Islet precursor cell (in vitro differentiated cells): ENCODE measurements around the gene DBNL.

Source experiments
- DNase-seq: peaks from one replicate; pipeline ENCODE4 v3.0.0-alpha.2; 2018

DBNL gene

DNA sequence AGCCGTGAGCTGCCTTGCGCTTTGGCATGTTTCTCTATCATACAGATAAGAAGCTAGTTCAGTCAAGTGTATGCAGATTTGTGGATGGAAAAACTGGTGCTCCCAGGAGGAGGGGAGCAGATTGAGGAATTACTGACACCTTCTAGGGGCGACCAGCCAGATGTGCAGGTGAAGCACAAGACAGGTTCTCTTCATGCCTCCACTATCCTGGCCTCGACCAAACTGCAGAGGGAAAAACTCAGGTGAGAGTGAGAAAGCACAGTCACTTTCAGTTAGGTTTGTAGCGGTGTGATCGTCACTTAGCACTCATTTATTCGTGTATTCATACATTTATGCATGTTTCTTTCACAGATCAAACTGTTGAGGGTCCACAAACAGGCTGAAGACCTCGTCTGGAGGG lies 600 bp upstream of the DBNL start:
- no peak for DNase-seq

DNA sequence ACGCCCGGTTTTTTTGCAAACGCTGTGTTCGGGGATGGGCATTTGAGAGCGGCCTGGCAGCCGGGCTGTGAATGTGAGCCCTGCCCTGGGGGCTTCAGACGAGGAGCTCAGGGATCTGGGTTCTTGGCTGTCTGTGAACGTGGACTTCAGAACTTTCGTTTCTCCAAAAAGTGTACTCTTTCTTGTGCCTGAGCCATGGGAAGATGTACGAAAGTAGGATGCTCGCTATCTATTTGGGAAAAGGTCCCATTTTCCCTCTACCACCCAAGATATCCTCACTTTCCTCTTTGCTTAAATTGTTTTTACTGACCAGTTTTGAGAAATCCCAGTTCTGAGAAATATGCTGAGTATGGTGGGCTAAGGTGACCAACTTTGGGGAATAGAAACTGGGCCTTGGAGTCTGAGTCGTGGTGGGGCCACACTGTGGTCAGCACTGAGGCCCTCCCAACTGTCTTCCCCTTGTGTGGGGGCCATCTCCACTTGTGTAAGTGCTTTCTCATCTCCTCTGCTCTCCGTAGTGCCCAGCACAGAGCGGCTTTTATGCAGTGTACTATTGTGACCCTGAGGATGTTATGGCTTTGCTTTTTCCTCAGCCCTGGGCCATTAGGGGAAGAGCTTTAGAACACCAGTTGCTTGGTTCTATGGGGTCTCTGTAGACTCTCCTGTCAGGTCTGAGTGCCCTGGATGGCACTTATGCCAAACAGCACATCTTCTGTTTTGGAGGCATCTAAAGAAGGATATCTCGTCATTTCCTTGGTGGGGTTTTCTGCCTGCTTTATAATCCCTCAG lies 918 bp downstream of the DBNL start:
- peak; percentile 30 for DNase-seq

DNA sequence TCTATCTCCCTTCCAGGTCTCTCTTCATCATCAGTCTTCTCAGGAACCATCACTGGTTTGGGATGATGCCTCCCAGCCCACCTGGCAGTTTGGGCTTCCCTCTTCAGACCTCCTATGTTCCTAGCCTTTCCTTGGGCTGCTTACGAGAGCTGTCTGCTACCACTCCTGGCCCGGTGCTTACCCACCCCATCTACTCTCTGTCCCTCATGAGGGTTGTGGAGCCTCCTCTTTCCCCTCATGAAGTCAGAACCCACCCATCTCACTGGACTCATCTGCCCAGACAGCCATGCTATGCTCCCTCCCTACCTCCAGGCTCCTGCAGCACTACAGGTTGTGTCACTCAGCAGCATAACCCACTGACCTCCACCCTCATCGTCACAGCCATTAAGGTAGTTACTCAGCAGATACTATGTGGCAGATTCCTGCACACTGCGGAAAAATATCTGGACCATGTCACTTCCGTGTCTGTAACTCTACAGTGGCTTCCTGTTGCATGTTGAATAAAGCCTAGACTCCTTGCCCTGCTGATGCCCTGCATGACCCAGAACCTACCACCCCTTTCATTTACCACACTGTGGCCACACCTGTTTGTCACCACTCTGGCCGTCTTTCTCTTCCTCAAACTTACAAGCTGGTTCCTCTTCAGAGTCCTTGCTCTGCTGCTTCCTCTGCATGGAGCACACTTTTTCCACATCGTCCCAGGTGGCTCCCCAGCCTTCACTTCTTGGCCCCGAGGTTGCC lies 2.0 kb downstream of the DBNL start:
- DNase-seq, result peak; percentile 33

DNA sequence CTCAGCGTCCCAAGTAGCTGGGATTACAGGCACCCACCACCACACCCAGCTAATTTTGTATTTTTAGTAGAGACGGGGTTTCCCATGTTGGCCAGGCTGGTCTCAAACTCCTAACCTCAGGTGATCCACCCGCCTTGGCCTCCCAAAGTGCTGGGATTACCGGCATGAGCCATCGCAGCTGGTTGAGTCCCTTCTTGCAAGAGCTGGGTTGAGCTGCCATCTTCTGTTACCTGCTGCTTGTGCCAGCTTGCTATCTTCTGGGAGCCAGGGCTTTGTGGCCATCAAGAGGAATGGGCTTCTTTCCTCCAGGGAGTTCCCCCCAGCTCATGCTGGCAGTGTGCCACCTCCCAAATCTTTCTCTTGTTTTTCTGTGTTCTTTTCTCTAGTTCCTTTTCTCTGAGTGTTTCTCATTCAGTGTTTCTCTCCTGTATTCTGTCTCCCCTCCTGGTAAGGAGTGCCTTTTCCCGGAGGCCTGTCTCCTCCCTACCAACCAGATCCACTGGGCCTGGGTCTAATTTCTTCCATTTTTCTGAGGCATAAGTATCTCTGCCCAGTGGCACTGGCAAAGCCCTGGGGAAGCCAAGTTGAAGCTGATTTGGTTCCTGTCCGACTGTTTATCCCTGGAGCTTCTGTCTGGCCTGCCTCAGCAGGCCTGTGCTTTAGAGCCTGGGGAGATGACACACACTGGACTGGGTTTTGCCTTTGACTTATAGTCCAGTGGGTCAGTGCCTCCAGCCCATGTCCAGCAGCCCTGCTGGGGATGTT lies 3.7 kb downstream of the DBNL start:
- DNase-seq, result peak; percentile 31

DNA sequence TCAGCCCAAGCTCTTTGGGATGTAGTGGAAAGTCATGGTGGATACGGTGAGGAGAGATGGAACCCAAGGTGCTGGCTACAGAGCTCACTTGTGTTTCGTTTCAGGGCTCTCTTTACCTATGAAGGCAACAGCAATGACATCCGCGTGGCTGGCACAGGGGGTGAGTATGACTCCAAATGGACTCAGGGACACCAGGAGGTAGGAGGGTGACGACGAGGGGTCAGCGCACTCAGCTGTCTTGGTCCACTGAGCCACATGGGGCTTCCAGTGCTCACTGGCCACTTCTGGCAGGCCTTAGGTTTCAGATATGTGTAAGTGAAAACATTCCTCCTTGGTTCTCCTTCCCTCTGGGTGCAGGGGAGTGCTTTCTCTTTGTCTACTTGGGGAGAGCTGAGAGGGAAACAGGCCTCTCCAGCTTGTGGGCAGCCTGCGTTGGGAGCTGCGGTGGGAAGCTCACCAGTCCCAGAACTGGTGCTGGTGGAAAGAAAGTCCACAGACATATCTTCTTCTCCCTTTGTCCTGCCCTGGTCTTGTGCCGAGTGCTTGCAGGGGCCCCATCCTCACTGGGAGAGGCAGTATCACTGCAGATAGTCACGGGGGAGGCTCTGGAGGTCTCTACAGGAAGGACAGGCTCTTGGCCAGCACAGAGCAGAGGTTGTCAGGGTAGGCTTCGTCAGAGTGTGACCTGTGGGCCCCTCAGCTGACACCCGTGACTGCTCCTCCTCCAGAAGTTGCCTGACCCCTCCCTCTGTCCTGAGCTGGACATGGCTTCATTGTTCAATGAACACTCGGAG lies 5.8 kb downstream of the DBNL start:
- DNase-seq, result peak; percentile 32

DNA sequence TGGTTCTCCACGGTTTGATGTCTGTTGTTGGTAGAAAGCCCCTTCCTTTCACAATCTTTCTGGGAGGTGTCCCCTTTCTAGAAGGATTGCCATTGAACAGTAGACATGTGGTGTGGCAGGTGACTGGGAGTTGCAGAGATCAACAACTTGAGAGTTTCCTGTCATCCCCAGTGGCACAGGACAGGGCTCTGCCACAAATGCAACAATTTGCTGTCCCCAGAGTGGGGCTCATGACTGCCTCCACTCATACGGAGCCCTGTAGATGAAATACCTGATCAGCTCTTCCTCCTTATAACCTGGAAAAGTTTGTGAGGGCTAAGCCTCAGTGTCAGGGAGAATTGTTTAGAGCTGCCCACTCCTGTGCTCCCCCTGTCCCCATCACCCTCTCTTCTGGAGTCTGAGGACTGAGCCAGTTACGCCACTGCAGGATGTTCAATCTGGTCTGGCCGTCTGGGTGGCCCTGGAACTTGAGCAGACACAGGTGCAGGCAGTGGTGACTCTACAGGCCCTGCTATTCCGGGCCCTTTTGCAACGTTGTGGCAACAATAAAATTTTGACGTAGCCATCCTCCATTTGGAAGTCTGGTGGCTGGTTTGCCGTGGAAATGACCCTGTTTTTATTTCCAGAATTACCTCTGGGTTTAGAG lies 6.5 kb downstream of the DBNL start:
- peak; percentile 35 for DNase-seq

DNA sequence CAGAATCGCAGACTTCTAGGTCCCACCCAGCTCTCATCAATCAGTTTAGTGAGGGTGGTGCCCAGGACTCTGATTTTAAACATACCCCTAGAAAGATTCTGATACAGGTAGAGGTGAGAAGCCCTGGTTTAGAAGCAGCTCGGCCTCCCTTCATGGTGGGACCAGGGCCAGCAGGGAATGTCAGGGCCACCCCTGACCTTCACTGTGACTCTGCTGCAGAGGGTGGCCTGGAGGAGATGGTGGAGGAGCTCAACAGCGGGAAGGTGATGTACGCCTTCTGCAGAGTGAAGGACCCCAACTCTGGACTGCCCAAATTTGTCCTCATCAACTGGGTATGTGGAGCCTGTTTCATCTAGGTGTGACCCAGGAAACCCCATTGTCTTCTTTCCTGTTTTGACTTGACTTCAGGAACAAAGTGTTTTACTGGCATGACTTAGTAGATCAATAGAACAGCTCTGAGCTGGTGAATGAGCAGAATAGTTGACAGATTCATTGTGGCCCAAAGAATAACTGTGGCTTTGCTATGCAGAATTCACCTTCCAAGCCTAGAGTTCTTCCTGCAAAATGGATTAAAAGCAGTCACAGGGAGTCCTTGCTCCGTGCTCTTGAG lies 7.2 kb downstream of the DBNL start:
- DNase-seq, result peak; percentile 22

DNA sequence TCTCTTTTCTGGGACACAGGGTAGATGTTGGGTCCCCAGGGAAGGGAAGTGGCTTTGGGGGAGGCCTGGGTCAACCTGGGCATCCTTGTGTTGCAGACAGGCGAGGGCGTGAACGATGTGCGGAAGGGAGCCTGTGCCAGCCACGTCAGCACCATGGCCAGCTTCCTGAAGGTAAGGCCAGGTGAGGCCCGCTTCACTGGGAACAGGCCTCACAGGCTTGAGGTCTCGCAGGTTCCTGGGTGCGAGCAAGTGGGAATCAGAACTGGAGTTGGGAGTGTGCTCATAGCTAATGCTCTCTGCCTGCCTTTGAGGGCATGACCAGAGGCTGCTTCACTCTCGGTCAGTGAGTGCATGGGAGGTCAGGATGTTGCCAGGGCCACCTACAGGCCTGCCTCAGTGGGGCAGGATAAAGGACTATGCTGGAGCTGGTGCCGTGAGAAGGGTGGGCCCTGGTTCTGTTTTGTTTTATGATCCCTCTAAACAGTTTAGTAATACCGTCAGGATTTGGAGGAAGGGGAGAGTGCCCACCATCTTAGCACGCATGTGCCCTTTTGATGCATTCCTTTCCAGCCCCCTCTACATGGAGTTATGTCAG lies 8.4 kb downstream of the DBNL start:
- peak; percentile 45 for DNase-seq

DNA sequence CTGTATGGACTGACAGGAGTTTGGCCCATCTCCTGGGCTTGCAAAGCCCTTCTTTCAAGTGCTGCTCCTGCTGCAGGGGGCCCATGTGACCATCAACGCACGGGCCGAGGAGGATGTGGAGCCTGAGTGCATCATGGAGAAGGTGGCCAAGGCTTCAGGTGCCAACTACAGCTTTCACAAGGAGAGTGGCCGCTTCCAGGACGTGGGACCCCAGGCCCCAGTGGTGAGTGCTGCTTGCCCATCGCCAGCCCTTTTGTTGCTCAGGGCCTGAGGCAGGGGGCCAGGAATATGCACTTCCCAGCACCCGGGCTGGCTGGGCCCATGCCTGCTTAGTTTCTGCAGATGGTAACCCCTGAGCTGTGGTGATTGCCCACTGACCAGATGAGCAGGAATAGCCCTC lies 12.2 kb downstream of the DBNL start:
- DNase-seq, result no peak

DNA sequence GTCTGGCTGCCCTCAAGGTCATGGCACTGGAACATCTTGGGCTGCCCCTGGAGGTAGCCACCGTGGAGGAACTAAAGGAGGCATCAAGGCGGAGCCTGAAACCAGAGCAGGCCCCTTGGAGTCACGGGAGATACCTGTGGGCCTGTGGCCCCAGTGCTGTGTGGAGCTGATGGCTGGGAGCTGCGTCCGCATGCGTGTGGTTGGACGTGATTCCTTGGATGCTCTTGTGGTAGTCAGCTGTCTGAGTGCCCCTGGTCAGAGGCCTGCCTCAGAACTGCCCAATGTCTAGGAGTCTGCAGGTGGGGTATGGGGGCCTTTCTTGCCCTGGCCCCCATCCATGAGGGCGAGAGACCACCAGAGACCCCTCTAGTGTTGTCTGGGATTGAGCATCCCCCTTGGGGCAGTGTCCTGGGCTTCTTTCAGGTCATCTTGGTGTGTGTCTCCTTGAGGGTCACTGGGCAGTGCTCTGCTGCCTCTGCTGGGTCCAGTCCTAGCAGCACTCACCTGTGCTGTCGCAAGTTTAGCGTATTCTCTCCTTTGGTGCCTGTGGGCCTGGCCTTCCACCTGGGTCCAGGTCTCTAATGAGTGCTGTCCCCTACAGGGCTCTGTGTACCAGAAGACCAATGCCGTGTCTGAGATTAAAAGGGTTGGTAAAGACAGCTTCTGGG lies 12.8 kb downstream of the DBNL start:
- DNase-seq, result peak; percentile 20

DNA sequence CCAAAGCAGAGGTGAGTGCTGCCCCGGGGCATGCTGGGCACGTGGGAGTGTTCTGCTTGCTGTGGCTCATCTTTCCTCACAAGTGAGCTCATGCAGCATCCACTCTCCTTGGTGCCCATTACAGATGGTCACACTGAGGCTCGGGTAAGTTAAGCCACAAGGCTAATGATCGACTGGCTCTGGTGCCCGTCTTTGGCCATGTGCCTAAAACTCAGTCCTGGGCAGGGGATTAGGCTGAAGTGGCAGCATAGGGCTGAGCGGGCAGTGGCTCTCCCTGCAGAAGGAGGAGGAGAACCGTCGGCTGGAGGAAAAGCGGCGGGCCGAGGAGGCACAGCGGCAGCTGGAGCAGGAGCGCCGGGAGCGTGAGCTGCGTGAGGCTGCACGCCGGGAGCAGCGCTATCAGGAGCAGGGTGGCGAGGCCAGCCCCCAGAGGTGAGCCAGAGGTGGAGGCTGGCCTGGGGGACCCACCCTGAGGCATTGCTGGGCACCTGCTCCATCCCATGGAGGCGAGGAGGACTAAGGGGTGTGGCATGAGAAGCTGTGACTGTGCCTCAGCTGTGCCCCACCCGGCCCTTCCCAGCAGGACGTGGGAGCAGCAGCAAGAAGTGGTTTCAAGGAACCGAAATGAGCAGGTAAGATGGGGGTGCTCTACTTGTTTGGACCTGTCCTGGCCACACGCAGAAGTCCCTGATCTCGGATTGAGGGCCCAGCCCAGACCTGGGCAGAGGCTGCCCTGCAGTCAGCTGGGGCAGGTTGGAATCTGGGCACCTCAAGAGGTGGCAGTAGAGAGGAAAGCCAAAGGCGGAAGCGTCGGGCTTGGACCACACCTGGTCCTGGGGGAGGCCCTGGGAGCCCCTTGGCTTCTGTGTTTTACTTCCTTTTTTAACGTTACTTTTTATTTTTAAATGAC lies 13.6 kb downstream of the DBNL start:
- DNase-seq, result peak; percentile 39

DNA sequence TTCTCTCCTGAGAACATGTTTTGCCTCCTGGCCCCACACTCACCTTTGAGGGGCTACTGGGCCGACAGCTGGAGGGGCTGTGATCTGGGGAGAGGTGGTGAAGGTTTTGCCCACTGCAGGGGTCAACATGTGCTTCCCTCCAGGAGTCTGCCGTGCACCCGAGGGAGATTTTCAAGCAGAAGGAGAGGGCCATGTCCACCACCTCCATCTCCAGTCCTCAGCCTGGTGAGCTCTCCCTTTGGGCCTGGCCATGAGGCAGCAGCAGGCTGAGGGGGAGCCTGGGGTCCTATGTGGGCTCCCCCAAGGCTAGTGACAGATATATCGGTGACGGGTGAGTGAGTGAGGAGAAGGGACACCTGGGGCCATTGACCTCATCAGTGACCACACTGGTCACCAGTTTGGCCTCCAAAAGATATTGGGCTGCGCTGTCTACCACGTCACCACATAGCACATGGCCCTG lies 14.3 kb downstream of the DBNL start:
- DNase-seq, result no peak

DNA sequence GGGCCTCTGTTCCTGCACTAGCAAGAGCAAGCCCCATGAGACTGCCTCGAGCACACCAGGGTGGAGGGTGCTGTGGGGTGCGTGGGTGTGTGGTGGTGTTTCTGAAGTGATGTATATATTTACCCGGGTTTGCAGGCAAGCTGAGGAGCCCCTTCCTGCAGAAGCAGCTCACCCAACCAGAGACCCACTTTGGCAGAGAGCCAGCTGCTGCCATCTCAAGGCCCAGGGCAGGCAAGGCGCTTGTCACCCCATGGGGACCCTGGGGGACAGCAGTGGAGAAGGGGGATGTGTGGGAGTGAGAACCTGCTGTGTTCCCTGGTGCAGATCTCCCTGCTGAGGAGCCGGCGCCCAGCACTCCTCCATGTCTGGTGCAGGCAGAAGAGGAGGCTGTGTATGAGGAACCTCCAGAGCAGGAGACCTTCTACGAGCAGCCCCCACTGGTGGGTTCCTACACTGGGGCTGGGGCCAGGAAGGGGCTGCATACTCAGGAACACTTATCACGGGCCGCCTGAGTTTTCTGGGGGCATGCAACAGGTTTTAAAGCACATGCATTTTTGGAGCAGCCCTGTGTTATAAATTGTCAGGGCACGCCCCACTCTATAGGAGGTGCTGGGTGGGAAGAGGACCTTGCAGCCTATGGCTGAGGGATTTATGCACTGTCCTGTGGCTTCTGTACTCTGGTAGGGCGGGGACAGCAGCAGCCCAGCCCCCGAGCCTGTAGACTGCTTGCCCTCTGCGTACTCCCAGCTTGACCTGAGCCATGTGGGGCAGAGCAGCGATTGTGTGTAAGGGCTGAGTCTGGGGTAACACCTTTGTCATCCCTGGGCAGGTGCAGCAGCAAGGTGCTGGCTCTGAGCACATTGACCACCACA lies 15.0 kb downstream of the DBNL start:
- DNase-seq, result peak; percentile 43

DNA sequence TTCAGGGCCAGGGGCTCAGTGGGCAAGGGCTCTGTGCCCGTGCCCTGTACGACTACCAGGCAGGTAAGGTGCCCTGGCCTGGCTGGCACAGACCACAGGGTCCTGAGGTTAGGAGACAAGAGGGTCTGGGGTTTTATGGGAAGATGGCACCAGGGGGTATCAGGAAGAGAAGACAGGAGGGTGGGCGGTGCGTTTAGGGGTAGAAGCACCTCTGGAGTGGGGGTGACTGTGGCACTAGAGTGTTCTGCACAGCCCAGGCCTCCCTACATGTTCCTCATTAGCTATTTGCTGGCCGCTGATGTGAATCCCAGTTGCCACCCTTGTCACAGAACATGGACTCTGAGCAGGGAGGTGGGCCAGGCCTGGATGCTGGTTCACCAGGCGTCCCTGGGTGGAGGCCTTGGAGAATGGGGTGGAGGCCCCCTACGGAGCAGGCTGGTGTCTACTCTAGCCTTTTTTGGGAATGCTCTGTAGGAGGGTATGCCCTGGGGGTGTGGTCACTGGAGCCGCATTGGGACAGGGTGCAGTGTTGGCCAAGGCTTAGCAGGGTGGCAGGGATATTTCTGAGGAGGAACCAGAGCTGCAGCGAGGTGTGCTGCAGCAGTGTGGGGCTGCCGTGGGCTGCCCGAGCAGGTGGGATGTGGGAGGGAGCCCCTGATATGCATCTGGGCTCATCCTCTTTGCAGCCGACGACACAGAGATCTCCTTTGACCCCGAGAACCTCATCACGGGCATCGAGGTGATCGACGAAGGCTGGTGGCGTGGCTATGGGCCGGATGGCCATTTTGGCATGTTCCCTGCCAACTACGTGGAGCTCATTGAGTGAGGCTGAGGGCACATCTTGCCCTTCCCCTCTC lies 15.8 kb downstream of the DBNL start:
- peak; percentile 44 for DNase-seq

GRCh38 chr7:44060948-44061644 lies 16.6 kb downstream of the DBNL start:
- DNase-seq, result peak; percentile 50

DNA sequence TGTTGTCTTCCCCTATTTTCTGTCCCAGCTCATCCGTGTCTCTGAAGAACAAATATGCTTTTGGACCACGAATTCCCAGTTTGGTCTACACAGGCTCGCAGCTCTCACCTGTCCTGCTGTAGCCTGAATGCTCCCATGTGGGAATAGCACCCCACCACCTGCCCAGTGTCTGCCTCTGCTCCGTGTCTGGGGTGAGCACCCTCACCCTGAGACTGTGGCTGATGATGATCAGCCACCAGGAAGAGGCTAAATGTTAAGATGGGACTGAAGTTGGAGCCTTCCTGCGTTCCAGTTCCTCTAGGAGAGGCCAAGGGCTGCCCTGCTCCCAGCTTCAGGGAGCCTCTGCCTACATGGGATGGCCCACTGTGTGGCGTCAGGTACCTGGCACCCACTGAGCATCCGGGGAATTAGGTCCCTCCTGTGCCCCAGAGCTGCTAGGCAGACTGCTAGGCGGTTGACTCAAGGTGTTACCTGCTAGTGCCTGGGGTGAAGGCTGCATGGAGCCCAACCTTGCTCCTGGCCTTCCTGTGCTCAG lies 17.2 kb downstream of the DBNL start:
- no peak for DNase-seq
